SW480 (cell line): ENCODE measurements around the gene OR8B12.
"Not testable (repeated sequence)": the region's sequence is repeated elsewhere in the genome, so short reads cannot be mapped to it uniquely, and the experiment has no call there.

ENCODE experiments used
- DNase-seq: peaks from one replicate; pipeline ENCODE4 v3.0.0-alpha.2; 2016; ENCODE audit warnings: low spot score

Gene OR8B12

DNA sequence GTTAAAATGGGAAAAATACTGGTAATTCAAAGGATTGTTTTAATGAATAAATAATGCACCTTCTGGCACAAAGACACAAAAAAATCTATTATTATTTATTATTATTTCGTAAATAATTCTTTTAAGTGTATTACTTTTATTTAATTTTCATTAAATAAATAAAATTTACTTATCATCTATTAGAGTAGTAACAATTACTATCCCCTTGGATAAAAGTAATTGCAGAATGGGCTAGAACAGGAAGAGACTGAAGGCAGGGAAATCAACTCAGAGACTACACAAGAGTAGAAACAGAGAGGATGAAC, 23.0 kb downstream of the OR8B12 start:
- DNase-seq: no peak

DNA sequence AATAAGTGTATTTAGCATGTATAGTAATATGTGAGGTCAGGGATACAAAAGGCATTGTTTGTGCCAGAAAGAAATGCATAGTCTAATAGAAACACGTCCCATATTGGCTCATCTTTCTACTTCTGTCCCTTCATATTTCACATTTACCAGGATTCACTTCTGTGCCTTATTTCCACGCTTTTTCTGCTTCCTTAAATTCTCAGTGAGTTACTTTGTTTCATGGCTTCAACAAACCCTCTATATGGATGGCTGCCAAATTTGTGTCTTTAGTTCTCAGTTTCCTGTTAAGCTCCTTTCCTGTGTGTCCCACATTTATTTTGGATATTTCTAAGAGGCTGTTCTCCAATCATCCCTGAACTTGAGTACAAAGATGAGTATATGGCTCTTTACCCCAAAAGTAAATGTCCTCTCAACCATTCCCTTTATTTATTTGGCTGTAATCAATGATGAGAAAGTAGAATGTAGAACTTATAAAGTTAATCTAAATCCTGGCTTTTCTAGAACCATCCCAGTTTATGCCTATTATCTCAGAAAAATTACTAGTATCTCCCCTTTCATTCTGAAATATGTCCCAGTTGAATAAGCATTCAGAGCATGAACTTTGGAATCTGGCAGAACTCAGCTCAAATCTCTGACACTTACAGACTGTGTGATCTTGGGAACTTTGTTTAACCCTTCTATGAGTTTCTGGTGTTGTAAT, 23.5 kb downstream of the OR8B12 start:
- no peak for DNase-seq

DNA sequence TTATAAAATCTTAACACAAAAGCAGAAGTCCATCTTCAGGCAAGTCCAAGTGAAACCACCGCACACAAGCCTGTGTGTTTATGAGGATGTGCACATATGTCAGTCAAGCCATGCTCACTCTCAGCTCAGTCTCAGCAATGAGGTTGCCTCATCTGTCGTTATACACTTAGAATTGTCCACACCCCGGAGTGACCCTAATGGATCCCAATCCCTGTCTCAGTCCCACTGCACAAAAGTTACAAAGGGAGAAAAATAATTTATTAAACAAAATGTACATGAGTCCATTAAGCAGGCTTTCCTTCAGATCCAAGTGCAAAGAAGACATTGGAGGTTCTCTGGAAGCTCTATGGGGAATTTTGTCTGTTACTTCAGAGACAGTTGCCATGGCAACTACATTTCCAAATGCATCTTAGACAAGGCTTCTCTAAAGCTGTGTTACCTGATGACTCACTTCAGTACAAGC, 24.4 kb downstream of the OR8B12 start:
- no peak for DNase-seq

DNA sequence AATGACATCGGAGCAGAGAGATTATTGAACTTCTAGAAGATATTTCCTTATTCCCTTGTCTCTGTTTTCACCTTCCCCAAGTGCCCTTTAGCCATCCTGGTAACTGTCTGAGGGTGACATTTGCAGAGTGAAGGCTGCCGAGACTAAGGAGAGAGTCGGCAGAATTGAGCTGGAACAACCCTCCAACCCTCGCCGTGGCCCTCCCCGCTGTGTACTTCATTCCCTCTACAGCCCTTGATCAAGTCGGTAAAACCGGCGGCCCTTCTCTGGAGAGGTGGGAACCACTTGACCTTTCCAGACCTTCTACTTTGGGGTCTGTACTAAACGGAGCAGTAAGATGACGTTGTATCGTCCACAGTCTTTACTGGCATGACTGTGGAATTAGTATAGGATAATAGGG, 26.1 kb downstream of the OR8B12 start:
- no peak for DNase-seq

DNA sequence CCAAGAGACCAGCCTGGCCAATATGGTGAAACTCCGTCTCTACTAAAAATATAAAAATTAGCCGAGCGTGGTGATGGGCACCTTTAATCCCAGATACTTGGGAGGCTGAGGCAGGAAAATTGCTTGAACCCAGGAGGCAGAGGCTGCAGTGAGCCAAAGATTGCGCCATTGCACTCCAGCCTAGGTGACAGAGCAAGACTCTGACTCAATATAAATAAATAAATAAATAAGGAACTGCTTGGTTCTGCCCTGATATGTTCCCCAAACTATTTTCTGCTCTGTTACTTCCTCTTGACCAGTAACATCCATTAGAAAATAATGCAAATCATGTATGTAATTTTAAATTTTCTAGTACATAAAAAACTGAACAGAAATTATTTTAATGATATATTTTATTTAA, 28.8 kb downstream of the OR8B12 start:
- DNase-seq: not testable (repeated sequence)

DNA sequence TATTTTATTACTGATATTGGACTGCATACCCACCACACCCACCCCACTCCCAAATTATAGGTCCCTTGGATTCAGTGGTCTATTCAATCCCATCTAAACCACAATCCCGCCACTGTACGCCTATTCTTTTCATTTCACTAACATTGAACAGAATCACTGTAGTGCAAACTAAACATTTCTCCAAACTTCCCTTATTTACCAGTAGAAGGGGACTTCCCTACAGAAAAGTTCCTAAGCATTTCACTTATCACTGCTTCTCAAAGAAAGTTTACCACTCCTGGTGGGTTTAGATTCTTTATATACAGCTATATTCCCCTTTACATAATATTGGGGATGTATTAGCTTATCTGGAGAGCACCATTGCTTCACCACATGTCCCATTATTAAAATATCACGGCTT, 29.3 kb downstream of the OR8B12 start:
- no peak for DNase-seq

DNA sequence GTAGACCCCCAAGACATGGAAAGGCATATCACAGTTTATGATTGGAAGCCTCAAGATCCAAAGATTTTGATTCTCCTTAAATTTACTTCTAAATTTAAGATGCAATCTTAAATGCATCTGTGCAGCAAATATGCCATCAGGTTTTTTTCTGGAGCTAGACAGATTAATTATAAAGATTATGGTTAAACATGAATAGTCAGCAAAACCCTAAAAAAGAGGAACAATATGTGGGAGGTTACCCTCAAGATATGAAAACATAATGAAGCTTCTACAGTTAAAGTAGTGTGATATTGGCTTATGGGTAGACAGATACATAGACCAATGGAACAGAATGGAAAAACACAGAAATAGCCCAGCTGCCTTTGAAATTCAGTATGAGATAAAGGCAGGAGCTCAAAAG, 31.7 kb downstream of the OR8B12 start:
- DNase-seq: no peak

DNA sequence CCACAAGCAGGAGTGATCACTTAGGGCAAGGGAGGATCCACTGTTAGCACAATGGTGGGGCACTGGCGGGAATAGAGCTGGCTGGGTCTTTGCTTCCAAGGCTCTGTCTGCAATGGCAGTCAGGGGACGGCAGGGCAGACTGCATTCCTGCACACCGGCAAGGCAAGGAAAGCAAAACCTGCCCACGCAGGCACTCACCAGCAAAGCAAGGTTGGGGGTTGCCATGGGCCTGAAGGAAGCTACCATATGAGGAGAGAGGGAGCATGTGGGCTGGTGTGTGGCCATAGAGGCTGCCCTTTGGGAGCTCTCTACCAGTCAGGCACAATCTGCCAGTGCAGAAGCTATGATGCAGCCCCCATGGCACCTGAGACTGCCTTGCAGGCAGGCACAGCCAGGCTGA, 33.2 kb downstream of the OR8B12 start:
- DNase-seq: no peak

DNA sequence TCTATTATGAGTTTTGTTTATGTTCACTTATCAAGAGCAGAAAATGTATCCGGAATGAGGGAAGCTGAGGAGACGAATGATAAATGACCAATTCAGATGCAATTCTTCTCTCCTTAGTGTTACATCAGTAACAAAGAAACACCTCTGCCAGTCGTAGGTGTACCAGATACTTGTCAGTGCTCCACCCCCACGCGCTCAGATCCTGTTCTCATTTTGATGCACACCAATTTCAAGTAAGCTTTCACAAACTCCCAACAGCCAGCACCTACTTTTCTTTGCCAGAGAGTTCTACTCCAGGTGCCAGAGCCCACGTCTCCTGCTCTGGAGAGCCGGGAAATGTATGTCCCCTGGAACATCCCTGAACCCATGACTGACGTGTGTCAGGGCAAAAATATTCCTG, 43.7 kb downstream of the OR8B12 start:
- no peak for DNase-seq

DNA sequence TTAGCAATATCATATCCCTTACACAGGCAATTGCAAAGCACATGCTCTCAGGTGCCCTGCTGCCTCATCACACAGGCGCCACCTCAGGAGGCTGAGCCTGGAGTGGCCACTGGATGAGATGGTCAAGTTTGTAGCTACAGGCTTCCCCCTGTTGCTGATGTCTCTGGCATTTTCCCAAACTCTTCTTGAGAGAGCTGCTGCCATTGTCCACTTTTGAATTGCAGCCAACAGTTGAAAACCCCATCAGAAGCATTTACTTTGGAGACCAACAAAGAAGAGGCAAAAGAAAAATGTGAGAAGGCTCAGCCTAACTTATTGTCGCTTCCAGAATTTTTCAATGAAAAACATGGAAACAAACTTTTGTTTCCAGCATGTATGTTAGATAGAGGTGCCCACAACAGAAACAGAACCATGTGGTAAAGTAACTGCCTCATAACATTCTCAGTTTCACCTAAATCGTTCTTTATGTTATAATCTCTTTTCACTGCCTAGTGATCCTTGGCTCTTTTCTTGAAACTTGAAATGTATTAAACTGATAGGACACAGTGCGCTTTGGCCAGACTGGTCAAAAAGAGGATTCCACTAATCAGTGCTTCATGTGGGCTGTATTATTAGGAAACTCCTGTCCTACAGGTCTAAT, 50.3 kb downstream of the OR8B12 start:
- DNase-seq: no peak
